ENCODE results near the gene BZW1.

Gene BZW1

GRCh38 chr2:200811333-200812121 is at the start of gene BZW1:
BZW1 (plus strand) TSS chr2:200811910; CDS start chr2:200813218, 1,308 bp downstream.
- peak; percentile 98 for DNase-seq

- no peak for DNase-seq
Observed at GRCh38 chr2:200762127-200762526, 49.6 kb upstream of the BZW1 start.

GRCh38 chr2:200763422-200763821 is 48.3 kb upstream of the BZW1 start:
- DNase-seq = no peak

- DNase-seq = no peak
Observed at GRCh38 chr2:200765139-200765951, 46.4 kb upstream of the BZW1 start.

GRCh38 chr2:200765995-200766660 is 45.6 kb upstream of the BZW1 start:
- no peak for DNase-seq

- no peak for DNase-seq
Observed at GRCh38 chr2:200767111-200767885, 44.4 kb upstream of the BZW1 start.

GRCh38 chr2:200770847-200771246 is 40.9 kb upstream of the BZW1 start:
- no peak for DNase-seq

GRCh38 chr2:200772620-200773019 is 39.1 kb upstream of the BZW1 start:
- DNase-seq = no peak

- no peak for DNase-seq
Observed at GRCh38 chr2:200773083-200773482, 38.6 kb upstream of the BZW1 start.

GRCh38 chr2:200774920-200775319 is 36.8 kb upstream of the BZW1 start:
- no peak for DNase-seq

- DNase-seq = no peak
Observed at GRCh38 chr2:200777275-200777674, 34.4 kb upstream of the BZW1 start.

GRCh38 chr2:200778038-200778437 is 33.7 kb upstream of the BZW1 start:
- no peak for DNase-seq

- DNase-seq = no peak
Observed at GRCh38 chr2:200779214-200779613, 32.5 kb upstream of the BZW1 start.

GRCh38 chr2:200781616-200782015 is 30.1 kb upstream of the BZW1 start:
- no peak for DNase-seq

GRCh38 chr2:200782251-200782650 is 29.5 kb upstream of the BZW1 start:
- DNase-seq = no peak

- DNase-seq = no peak
Observed at GRCh38 chr2:200784215-200784614, 27.5 kb upstream of the BZW1 start.

GRCh38 chr2:200786423-200786822 is 25.3 kb upstream of the BZW1 start:
- peak; percentile 35 for DNase-seq

- DNase-seq = no peak
Observed at GRCh38 chr2:200786826-200787225, 24.9 kb upstream of the BZW1 start.

- DNase-seq = peak; percentile 28
Observed at GRCh38 chr2:200787351-200788120, 24.2 kb upstream of the BZW1 start.

- no peak for DNase-seq
Observed at GRCh38 chr2:200788121-200788718, 23.5 kb upstream of the BZW1 start.

- DNase-seq = no peak
Observed at GRCh38 chr2:200790185-200790584, 21.5 kb upstream of the BZW1 start.

- no peak for DNase-seq
Observed at GRCh38 chr2:200791905-200792304, 19.8 kb upstream of the BZW1 start.

Measured in DMS79 treated with DMSO at 0.1 percent for 48 hours (cell line).